Activated T-helper 2 cell treated with anti-CD3 and anti-CD28 coated beads, Interferon-gamma antibody, Interleukin-2, Interleukin-4, amounts not matched to agents 10 μg/mL and 5 μg/mL and 100 μg/mL, durations not matched to agents 14 hours and 24 hours and 36 hours (primary cell): ENCODE results near the gene NAALADL2. TPM values are rescaled to one million over a fixed set of nuclear protein-coding genes. Genes with fewer than 3 reads are reported as not detected.
"Not testable (repeated sequence)": the region's sequence is repeated elsewhere in the genome, so short reads cannot be mapped to it uniquely, and the experiment has no call there.

Experiments
- DNase-seq: peaks from one replicate; pipeline ENCODE4 v3.0.0; 2021; ENCODE audit warnings: low spot score
- H3K27ac Mint-ChIP-seq: one replicate; pipeline ENCODE4 v1.8.0; 2021; ENCODE audit warnings: mixed read lengths
- H3K27me3 Mint-ChIP-seq: one replicate; pipeline ENCODE4 v1.8.0; 2021; ENCODE audit warnings: low read depth, mixed read lengths
- H3K36me3 Mint-ChIP-seq: one replicate; pipeline ENCODE4 v1.8.0; 2021; ENCODE audit warnings: low read depth, mixed read lengths
- H3K4me1 Mint-ChIP-seq: one replicate; pipeline ENCODE4 v1.8.0; 2021; ENCODE audit warnings: low read depth, mixed read lengths
- H3K4me3 Mint-ChIP-seq: one replicate; pipeline ENCODE4 v1.8.0; 2021; ENCODE audit warnings: low read depth, mild to moderate bottlenecking, moderate library complexity, mixed read lengths
- H3K9me3 Mint-ChIP-seq: one replicate; pipeline ENCODE4 v1.8.0; 2021; ENCODE audit warnings: mixed read lengths
- intact Hi-C: fragments of 100-400 bp; cut with micrococcal nuclease; formaldehyde crosslinking; loops from one replicate; pipeline ENCODE4 v1.15.1; 2023
- total RNA-seq: library from RNA; stranded (reverse); gene quantifications from 2 replicates; pipeline ENCODE4 v1.2.3, GENCODE V29; 2022

Gene NAALADL2
- total RNA-seq, 1 donor from 2014 or later = not detected

- Mint-ChIP-seq H3K4me1 (no peaks in the 10 kb centered on the region), H3K27ac (no peak overlapping the region), H3K9me3 (peaks cover 4% of the 10 kb centered on the region), H3K36me3 (no peaks in the 10 kb centered on the region), H3K4me3 (no peak overlapping the region), H3K27me3 (no peaks in the 10 kb centered on the region)
- no peak for DNase-seq
- intact Hi-C loops = no loop called here
Measured at GRCh38 chr3:175343946-175344345, 484.8 kb downstream of the NAALADL2 start.

GRCh38 chr3:175346573-175347356 lies 487.6 kb downstream of the NAALADL2 start:
- H3K36me3 Mint-ChIP-seq = no peaks in the 10 kb centered on the region
- intact Hi-C loops = no loop called here
- no peak overlapping the region for H3K27ac Mint-ChIP-seq
- H3K4me1 Mint-ChIP-seq = no peaks in the 10 kb centered on the region
- peaks cover 4% of the 10 kb centered on the region for H3K9me3 Mint-ChIP-seq
- no peak overlapping the region for H3K4me3 Mint-ChIP-seq
- no peaks in the 10 kb centered on the region for H3K27me3 Mint-ChIP-seq
- no peak for DNase-seq

- Mint-ChIP-seq H3K4me3 (no peak overlapping the region), H3K27ac (no peak overlapping the region), H3K27me3 (no peaks in the 10 kb centered on the region), H3K36me3 (no peaks in the 10 kb centered on the region), H3K4me1 (no peaks in the 10 kb centered on the region), H3K9me3 (peaks cover 4% of the 10 kb centered on the region)
- DNase-seq = no peak
- intact Hi-C loops = no loop called here
Measured at GRCh38 chr3:175349168-175349567, 490.0 kb downstream of the NAALADL2 start.

- H3K36me3 Mint-ChIP-seq = no peaks in the 10 kb centered on the region
- H3K27me3 Mint-ChIP-seq = no peaks in the 10 kb centered on the region
- H3K4me1 Mint-ChIP-seq = no peaks in the 10 kb centered on the region
- DNase-seq = no peak
- H3K27ac Mint-ChIP-seq = no peak overlapping the region
- intact Hi-C loops = no loop called here
- peaks cover 4% of the 10 kb centered on the region for H3K9me3 Mint-ChIP-seq
- no peak overlapping the region for H3K4me3 Mint-ChIP-seq
Measured at GRCh38 chr3:175355801-175356335, 496.7 kb downstream of the NAALADL2 start.

GRCh38 chr3:175356899-175357324 lies 497.8 kb downstream of the NAALADL2 start:
- no peaks in the 10 kb centered on the region for H3K27me3 Mint-ChIP-seq
- DNase-seq = no peak
- H3K27ac Mint-ChIP-seq = no peak overlapping the region
- intact Hi-C loops = no loop called here
- peaks cover 7% of the 10 kb centered on the region for H3K9me3 Mint-ChIP-seq
- H3K4me3 Mint-ChIP-seq = no peak overlapping the region
- no peaks in the 10 kb centered on the region for H3K4me1 Mint-ChIP-seq
- no peaks in the 10 kb centered on the region for H3K36me3 Mint-ChIP-seq

GRCh38 chr3:175357758-175358157 lies 498.6 kb downstream of the NAALADL2 start:
- intact Hi-C loops = no loop called here
- Mint-ChIP-seq H3K4me3 (no peak overlapping the region), H3K27ac (no peak overlapping the region), H3K4me1 (no peaks in the 10 kb centered on the region), H3K27me3 (no peaks in the 10 kb centered on the region), H3K9me3 (peaks cover 7% of the 10 kb centered on the region), H3K36me3 (no peaks in the 10 kb centered on the region)
- DNase-seq = no peak

DNA sequence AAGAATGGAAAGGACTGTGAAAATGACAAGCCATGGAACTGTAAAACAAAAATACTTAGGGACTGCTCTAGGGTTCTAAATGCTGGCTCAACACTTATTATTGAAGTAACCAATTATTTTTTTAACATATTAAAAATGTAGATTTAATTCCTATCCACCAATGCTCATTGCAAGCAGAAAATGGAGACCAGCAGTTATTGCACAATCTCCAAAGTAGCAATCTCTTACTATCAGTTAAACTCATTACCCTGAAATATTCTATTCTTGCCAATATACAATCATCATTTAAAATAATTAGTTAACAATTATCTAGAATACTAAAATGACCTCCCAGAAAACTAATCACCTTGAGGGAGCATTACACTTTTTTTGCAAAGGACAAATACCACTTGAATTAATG lies 499.8 kb downstream of the NAALADL2 start:
- H3K4me1 Mint-ChIP-seq = no peaks in the 10 kb centered on the region
- H3K4me3 Mint-ChIP-seq = no peak overlapping the region
- DNase-seq = no peak
- H3K9me3 Mint-ChIP-seq = peaks cover 8% of the 10 kb centered on the region
- H3K27ac Mint-ChIP-seq = no peak overlapping the region
- no peaks in the 10 kb centered on the region for H3K27me3 Mint-ChIP-seq
- intact Hi-C loops = no loop called here
- H3K36me3 Mint-ChIP-seq = no peaks in the 10 kb centered on the region

- intact Hi-C loops, DNase-seq, H3K9me3 Mint-ChIP-seq, H3K27ac Mint-ChIP-seq, H3K4me1 Mint-ChIP-seq, H3K4me3 Mint-ChIP-seq, H3K36me3 Mint-ChIP-seq, H3K27me3 Mint-ChIP-seq: not testable (repeated sequence)
Measured at GRCh38 chr3:175370426-175370825, 511.3 kb downstream of the NAALADL2 start.

GRCh38 chr3:175371187-175371586 lies 512.1 kb downstream of the NAALADL2 start:
- intact Hi-C loops, H3K36me3 Mint-ChIP-seq, H3K4me3 Mint-ChIP-seq, H3K9me3 Mint-ChIP-seq, H3K27me3 Mint-ChIP-seq, DNase-seq, H3K27ac Mint-ChIP-seq, H3K4me1 Mint-ChIP-seq: not testable (repeated sequence)

- H3K36me3 Mint-ChIP-seq = no peaks in the 10 kb centered on the region
- H3K9me3 Mint-ChIP-seq = no peaks in the 10 kb centered on the region
- intact Hi-C loops = no loop called here
- H3K27ac Mint-ChIP-seq = no peak overlapping the region
- H3K4me3 Mint-ChIP-seq = no peak overlapping the region
- H3K4me1 Mint-ChIP-seq = no peaks in the 10 kb centered on the region
- H3K27me3 Mint-ChIP-seq = no peaks in the 10 kb centered on the region
- no peak for DNase-seq
Measured at GRCh38 chr3:175374705-175375104, 515.6 kb downstream of the NAALADL2 start.

- Mint-ChIP-seq H3K4me3 (no peak overlapping the region), H3K27ac (no peak overlapping the region), H3K9me3 (no peaks in the 10 kb centered on the region), H3K4me1 (no peaks in the 10 kb centered on the region), H3K27me3 (no peaks in the 10 kb centered on the region), H3K36me3 (no peaks in the 10 kb centered on the region)
- intact Hi-C loops = no loop called here
- DNase-seq = no peak
Measured at GRCh38 chr3:175378348-175378747, 519.2 kb downstream of the NAALADL2 start.

DNA sequence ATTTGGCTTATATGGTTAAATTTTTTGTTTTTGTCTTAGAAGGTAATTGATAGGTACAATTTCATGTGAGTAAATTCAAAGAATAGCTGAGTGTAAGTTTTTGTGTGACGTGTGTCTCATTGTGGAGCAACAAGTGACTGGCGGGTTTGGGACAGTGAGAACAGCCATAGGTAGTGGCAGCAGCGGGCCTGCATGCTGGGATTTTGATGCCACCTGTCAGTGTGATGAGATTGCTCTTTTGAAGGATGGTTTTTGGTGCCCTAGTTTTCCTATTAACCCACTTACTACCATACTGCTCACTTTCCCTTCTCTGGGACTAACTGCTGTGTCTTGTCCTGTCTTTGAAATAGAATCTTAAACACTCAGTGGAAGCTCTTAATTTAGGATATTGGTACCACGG lies 522.6 kb downstream of the NAALADL2 start:
- no peak overlapping the region for H3K27ac Mint-ChIP-seq
- no peak for DNase-seq
- no peaks in the 10 kb centered on the region for H3K4me1 Mint-ChIP-seq
- no peaks in the 10 kb centered on the region for H3K27me3 Mint-ChIP-seq
- no peak overlapping the region for H3K4me3 Mint-ChIP-seq
- intact Hi-C loops = no loop called here
- no peaks in the 10 kb centered on the region for H3K36me3 Mint-ChIP-seq
- no peaks in the 10 kb centered on the region for H3K9me3 Mint-ChIP-seq

- Mint-ChIP-seq H3K27ac (no peak overlapping the region), H3K4me1 (no peaks in the 10 kb centered on the region), H3K36me3 (no peaks in the 10 kb centered on the region), H3K27me3 (no peaks in the 10 kb centered on the region), H3K4me3 (no peak overlapping the region), H3K9me3 (no peaks in the 10 kb centered on the region)
- intact Hi-C loops = no loop called here
- DNase-seq = no peak
Measured at GRCh38 chr3:175383371-175383770, 524.2 kb downstream of the NAALADL2 start.
